Kidney capillary endothelial cell (primary cell): ENCODE data around the gene DPCD.
"Not testable (repeated sequence)": the region's sequence is repeated elsewhere in the genome, so short reads cannot be mapped to it uniquely, and the experiment has no call there.

Source experiments
- DNase-seq: peaks from one replicate; pipeline ENCODE4 v3.0.0-alpha.2; 2018; ENCODE audit warnings: low spot score

Gene DPCD

DNA sequence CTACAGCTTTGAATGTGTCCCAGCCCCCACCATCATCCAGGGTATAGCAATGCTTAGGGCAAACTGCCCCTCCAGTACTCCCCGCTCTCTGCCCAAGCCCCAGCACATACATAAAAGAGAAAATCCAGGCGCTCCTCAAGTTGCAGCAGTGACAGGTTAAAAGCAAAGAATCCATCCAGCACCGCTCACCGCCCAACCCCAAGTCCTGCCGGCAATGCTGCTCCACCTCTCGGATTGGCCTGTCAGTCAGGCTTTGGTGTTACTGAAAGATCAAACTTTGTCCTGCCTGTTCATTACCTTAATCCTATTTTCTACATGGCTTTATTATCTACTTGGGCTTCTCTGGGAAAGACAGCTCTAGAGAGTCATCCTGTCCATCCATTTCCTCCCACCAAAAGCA, 31.9 kb downstream of the DPCD start:
- DNase-seq = no peak

GRCh38 chr10:101623528-101623927, 35.4 kb downstream of the DPCD start:
- no peak for DNase-seq

GRCh38 chr10:101624526-101625102, 36.5 kb downstream of the DPCD start:
- no peak for DNase-seq

GRCh38 chr10:101625821-101626412, 37.8 kb downstream of the DPCD start:
- DNase-seq = no peak

DNA sequence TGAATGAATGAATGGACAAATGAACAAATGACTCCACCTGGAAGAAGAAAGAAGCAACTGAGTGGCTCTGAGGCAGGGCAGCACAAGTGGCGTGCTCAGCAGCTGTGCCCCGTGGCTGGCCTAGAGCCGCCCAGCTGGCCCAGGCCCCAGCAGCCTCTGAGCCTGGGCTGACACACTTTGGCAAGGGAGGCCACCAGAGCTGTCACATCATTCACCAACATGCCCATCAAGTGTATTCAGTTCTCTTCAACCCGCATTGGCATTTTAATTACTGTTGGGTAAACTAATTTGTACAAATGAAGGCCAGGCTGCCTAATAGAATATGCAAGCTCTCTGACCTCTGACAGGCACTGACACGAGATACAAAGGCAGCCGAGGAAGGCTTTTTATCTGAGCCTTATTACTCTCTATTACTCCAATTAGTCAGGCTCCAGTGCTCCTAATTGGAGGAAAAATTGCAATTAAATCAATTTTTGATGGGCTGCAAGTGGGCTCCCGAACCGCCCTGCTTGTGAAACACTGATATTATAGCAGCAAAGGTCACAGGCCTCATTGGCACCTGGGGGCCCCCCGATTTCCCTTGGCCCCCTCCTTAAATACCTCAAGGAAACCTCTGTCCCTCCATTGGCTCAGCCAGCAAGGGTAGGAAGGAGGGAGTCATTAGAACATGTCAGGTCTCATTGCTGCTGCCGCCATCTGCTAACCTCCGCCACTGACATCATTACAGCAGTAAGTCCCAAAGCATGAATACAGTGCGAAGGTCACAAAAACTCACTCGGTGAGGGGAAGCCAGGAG, 41.9 kb downstream of the DPCD start:
- DNase-seq = no peak

- no peak for DNase-seq
These were observed 42.5 kb downstream of the DPCD start for GRCh38 chr10:101630633-101630920.

- DNase-seq = no peak
These were observed 43.8 kb downstream of the DPCD start for GRCh38 chr10:101631821-101632475.

- not testable (repeated sequence) for DNase-seq
These were observed 45.4 kb downstream of the DPCD start for GRCh38 chr10:101633510-101633909.

- DNase-seq = no peak
These were observed 51.2 kb downstream of the DPCD start for GRCh38 chr10:101639141-101639900.

DNA sequence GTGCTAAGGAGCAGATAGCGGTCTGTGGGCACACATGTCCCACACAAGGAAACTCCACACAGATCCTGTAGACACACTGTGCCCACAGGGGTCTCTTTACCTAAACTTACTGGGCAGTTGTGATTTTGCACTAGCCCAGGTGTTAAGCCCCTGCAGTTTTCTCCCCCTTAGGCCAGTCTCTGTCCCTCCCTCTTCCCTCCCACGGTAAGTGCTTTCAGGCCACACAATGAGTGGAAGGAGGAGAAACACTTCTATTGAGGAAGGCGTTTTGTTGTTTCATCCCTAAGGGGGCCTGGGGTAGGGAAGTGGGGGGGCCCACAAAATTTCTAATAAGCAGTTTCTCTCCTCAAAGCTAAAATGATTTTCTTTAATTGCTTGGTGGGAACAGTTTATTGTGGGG, 55.4 kb downstream of the DPCD start:
- no peak for DNase-seq

GRCh38 chr10:101644002-101644401, 55.9 kb downstream of the DPCD start:
- no peak for DNase-seq

GRCh38 chr10:101645659-101646058, 57.5 kb downstream of the DPCD start:
- DNase-seq = no peak

GRCh38 chr10:101646364-101646763, 58.2 kb downstream of the DPCD start:
- no peak for DNase-seq

- no peak for DNase-seq
These were observed 59.1 kb downstream of the DPCD start for GRCh38 chr10:101647255-101647654.

GRCh38 chr10:101649525-101650085, 61.5 kb downstream of the DPCD start:
- no peak for DNase-seq

DNA sequence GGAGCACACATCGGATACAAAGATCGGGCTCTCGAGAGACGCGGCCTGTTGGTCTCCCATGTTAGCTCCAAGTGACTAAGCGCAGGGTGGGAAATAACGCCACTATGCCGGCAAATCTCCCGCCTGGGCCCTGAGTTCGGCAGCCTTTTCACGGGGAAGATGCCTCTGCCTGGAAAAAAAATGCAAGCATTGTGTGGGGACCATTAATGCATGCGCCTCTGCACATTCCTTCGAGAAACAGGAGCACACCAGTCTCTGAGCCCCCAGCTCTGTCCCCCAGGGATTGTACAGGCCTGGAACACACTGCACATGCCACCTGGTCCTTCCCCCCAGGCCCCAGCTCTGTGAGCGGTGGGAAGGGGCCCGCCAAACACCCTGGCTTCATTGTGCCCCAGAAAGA, 62.7 kb downstream of the DPCD start:
- DNase-seq = no peak

- no peak for DNase-seq
These were observed 63.2 kb downstream of the DPCD start for GRCh38 chr10:101651336-101651735.

DNA sequence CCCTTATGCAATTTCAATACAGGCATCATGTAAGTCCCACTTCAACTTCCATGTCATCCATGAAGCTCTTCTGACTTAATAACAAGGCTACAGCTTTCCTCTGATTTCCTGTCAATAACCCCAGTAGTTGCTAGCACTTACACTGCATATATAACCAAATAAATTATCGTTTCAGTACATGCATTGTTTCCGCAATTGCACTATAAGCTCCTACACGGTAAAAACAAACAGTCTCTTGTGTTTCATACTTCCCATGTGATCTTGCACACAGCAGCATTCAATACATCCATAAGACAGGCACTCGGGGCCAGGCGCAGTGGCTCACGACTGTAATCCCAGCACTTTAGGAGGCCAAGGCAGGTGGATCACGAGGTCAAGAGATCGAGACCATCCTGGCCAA, 65.4 kb downstream of the DPCD start:
- no peak for DNase-seq

DNA sequence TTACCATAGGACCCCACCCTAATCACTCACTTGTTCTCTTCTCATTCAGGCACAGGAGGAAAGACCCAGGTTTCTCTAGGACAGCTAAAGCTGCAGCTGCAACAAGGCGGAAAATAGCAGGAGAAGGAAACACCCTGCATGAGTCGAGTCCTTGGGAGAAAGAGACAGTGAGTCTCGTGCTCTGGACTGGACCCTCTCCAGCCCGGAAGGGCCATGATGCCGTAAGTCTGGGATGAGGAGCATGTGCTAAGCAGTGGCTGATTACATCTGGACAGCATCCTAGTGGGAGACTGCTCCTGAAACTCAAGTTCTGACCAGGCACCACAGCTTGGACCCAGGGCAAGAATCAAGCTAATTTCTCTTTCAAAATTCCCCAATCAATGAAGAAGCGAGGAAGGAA, 67.4 kb downstream of the DPCD start:
- DNase-seq = no peak

- no peak for DNase-seq
These were observed 68.8 kb downstream of the DPCD start for GRCh38 chr10:101656890-101657289.

GRCh38 chr10:101658975-101659374, 70.9 kb downstream of the DPCD start:
- DNase-seq = no peak
